Measurements from ENCODE around the gene MRPS7. TPM values are rescaled to one million over a fixed set of nuclear protein-coding genes. Genes with fewer than 3 reads are reported as not detected.

The MRPS7 gene
- total RNA-seq, 1 experiment from 2014 or later: 93.7 TPM

- H2AFZ ChIP-seq (ENCODE audit: low read length): no peak overlapping the region
- no peak overlapping the region for H4K91ac ChIP-seq (ENCODE audit: insufficient read length, low read depth, low read length)
- Mint-ChIP-seq H3K27ac (peak overlapping the region in 2 of 3 experiments; percentile 81 to 86; a peak in 2 of 7 replicates), H3K4me3 (no peak overlapping the region), H3K27me3 (ENCODE audit: low read depth) (no peaks in the 10 kb centered on the region), H3K9me3 (no peaks in the 10 kb centered on the region), H3K4me1 (peaks cover 8 to 15% of the 10 kb centered on the region in 2 experiments), H3K36me3 (ENCODE audit: insufficient read depth in 1 of 3, low read depth in 3 of 3) (peaks cover 37 to 86% (median 84%) of the 10 kb centered on the region in 3 experiments; a peak in 6 of 7 replicates)
- no peak overlapping the region for H2BK20ac ChIP-seq (ENCODE audit: low read depth, low read length, poor library complexity, severe bottlenecking)
- WGBS (ENCODE audit: extremely low coverage, insufficient read length, low lambda C conversion rate): no CpG with 5 or more reads among the region's 7 CpGs
- H4K20me1 ChIP-seq (ENCODE audit: control insufficient read depth, insufficient read depth, insufficient read length): peaks cover 4% of the 10 kb centered on the region
- no peak overlapping the region for H3K18ac ChIP-seq (ENCODE audit: insufficient read length, low read depth, low read length)
- no peaks in the 10 kb centered on the region for H3K79me1 ChIP-seq (ENCODE audit: insufficient read depth, low read depth, low read length, poor library complexity, severe bottlenecking)
- no peaks in the 10 kb centered on the region for H3K27me3 ChIP-seq (ENCODE audit: insufficient read depth, low read length)
- no peaks in the 10 kb centered on the region for H3K9me3 ChIP-seq (ENCODE audit: control insufficient read depth, low read depth, low read length)
- no peak for DNase-seq
- no peak overlapping the region for H2BK5ac ChIP-seq (ENCODE audit: insufficient read length, low read length)
- H3K4ac ChIP-seq (ENCODE audit: low read depth, low read length): no peak overlapping the region
- H4K5ac ChIP-seq (ENCODE audit: insufficient read length, low read depth, low read length): no peak overlapping the region
- TF ChIP-seq CTCF (conservative IDR thresholded peaks at IDR 0.05): no peak
- no peaks in the 10 kb centered on the region for H3K23me2 ChIP-seq (ENCODE audit: insufficient read length, low read depth, low read length, poor library complexity, severe bottlenecking)
- H3K56ac ChIP-seq (ENCODE audit: insufficient read length, low read depth, low read length): no peak overlapping the region
- no peak overlapping the region for H2AK5ac ChIP-seq (ENCODE audit: insufficient read length, low read length)
- H4K8ac ChIP-seq (replicated peaks; ENCODE audit: insufficient read length, low read depth, low read length): no peak overlapping the region
- no peak overlapping the region for H3K14ac ChIP-seq (ENCODE audit: insufficient read depth, low read length)
- no peaks in the 10 kb centered on the region for H3K79me2 ChIP-seq (ENCODE audit: insufficient read depth, low read length)
- H3T11ph ChIP-seq (ENCODE audit: low read length): no peak overlapping the region
- H2BK120ac ChIP-seq (ENCODE audit: low read depth, low read length, poor library complexity, severe bottlenecking): no peak overlapping the region
- no peak overlapping the region for H3K27ac ChIP-seq (ENCODE audit: insufficient read length, low read depth, low read length)
- H3K4me2 ChIP-seq (ENCODE audit: insufficient read depth, insufficient read length, low read length): no peak overlapping the region
- no peak overlapping the region for H3K9ac ChIP-seq (ENCODE audit: extremely low read depth, insufficient read length, low read length)
- H3K23ac ChIP-seq (ENCODE audit: insufficient read length, low read depth, low read length): no peak overlapping the region
- H3K4me1 ChIP-seq (ENCODE audit: insufficient read depth, low read length): no peaks in the 10 kb centered on the region
- no peak overlapping the region for H2BK12ac ChIP-seq (ENCODE audit: insufficient read length, low read depth, low read length)
- H2BK15ac ChIP-seq (ENCODE audit: low read depth, low read length): no peak overlapping the region
Observed at GRCh38 chr17:75241143-75241430, 20.6 kb upstream of the MRPS7 start.
